ENCODE data around the gene ATP6V0E2. TPM values are rescaled to one million over a fixed set of nuclear protein-coding genes. Genes with fewer than 3 reads are reported as not detected.
A peak's percentile ranks its signal among the peaks of the same experiment; 100 is the strongest.

Gene ATP6V0E2
- total and polyA plus RNA-seq, 5 experiments from 2014 or later, result 81.7 to 253 (median 209) TPM

GRCh38 chr7:149856583-149856982 lies 17.2 kb upstream of the ATP6V0E2 start:
- Mint-ChIP-seq H3K27ac (peak overlapping the region; percentile 36 to 87 (median 68)), H3K4me1 (peaks cover 31 to 65% (median 49%) of the 10 kb centered on the region in 4 donors), H3K36me3 (peaks cover 0 to 36% (median 26%) of the 10 kb centered on the region in 3 donors), H3K9me3 (no peaks in the 10 kb centered on the region), H3K27me3 (no peaks in the 10 kb centered on the region), H3K4me3 (peak overlapping the region; percentile 58 to 85 (median 69))
- POLR2A ChIA-PET, result interaction anchor here (1.1 to 3.9 kb wide), 3 partner anchors 8 to 17 kb away, joined by 3 to 24 read pairs (median 19); no protein-coding TSS in a partner anchor
- DNase-seq (peak in 5 of 10 donors; percentile 32 to 54 (median 39)), ATAC-seq (peak; percentile 81 to 90)

- POLR2A ChIA-PET, result interaction anchor here (6.0 to 13.7 kb wide), 2 partner anchors 11 to 18 kb away, joined by 45 to 241 read pairs; partner anchors contain the start of gene ZNF862
- Mint-ChIP-seq H3K27me3 (no peaks in the 10 kb centered on the region), H3K9me3 (no peaks in the 10 kb centered on the region), H3K27ac (peak overlapping the region in 3 of 10 donors; percentile 22 to 63 (median 24)), H3K4me3 (no peak overlapping the region), H3K36me3 (peaks cover 0 to 27% (median 27%) of the 10 kb centered on the region in 3 donors), H3K4me1 (peaks cover 37 to 85% (median 65%) of the 10 kb centered on the region in 4 donors)
- DNase-seq, result no peak
- ATAC-seq, result no peak
Observed at GRCh38 chr7:149859369-149859768, 14.4 kb upstream of the ATP6V0E2 start.

DNA sequence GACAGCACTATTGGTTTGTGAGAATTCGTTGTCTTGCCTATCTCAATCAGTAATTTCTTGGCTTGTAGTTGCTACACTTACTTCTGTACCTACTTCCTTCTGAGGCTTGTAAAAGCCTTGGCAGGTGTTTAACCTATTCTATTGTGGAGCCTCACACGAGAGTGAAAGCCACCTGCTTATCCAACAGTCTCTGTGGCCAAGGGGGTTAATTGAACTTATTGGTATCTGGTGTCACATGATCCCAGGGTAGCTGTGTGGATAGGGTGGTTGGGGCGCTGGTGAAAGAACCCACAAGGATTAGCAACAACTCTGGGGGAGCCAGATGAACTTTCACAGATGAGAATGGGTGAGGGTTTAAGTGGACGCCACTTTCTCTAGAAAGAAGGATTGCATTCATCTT lies 13.9 kb upstream of the ATP6V0E2 start:
- Mint-ChIP-seq H3K27ac (peak overlapping the region in 3 of 10 donors; percentile 52 to 66 (median 55)), H3K9me3 (no peaks in the 10 kb centered on the region), H3K27me3 (no peaks in the 10 kb centered on the region), H3K4me3 (no peak overlapping the region), H3K36me3 (peaks cover 0 to 25% (median 25%) of the 10 kb centered on the region in 3 donors), H3K4me1 (peaks cover 34 to 85% (median 65%) of the 10 kb centered on the region in 4 donors)
- ATAC-seq (no peak), DNase-seq (no peak)
- POLR2A ChIA-PET, result interaction anchor here (1.3 to 13.7 kb wide), 3 partner anchors 9 to 19 kb away, joined by 3 to 241 read pairs (median 45); partner anchors contain the start of gene ZNF862

GRCh38 chr7:149860821-149861727 lies 12.7 kb upstream of the ATP6V0E2 start:
- peak overlapping the region in 1 of 10 donors; percentile 39 for H3K4me3 Mint-ChIP-seq
- POLR2A ChIA-PET, result interaction anchor here (0.6 to 13.7 kb wide), 4 partner anchors 10 to 86 kb away, joined by 3 to 241 read pairs (median 24); partner anchors contain the start of gene ZNF862
- no peak for ATAC-seq
- H3K27ac Mint-ChIP-seq, result peak overlapping the region in 3 of 10 donors; percentile 71 to 82 (median 80)
- H3K9me3 Mint-ChIP-seq, result no peaks in the 10 kb centered on the region
- no peaks in the 10 kb centered on the region for H3K27me3 Mint-ChIP-seq
- DNase-seq, result no peak
- H3K4me1 Mint-ChIP-seq, result peaks cover 33 to 85% (median 65%) of the 10 kb centered on the region in 4 donors
- H3K36me3 Mint-ChIP-seq, result peaks cover 0 to 28% (median 25%) of the 10 kb centered on the region in 3 donors

DNA sequence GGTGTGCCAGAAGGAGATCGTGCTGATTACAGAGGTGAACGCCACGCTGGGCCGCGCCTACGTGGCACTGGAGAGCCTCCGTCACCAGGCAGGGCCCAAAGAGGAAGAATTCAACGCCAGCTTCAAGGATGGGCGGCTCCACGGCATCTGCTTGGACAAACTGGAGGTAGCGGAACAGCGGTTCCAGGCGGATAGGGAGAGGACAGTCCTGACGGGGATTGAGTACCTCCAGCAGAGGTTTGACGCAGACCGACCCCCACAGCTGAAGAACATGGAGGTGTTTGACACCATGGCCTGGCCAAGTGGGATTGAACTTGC lies 12.1 kb upstream of the ATP6V0E2 start:
- H3K36me3 Mint-ChIP-seq, result peaks cover 0 to 28% (median 25%) of the 10 kb centered on the region in 3 donors
- H3K4me1 Mint-ChIP-seq, result peaks cover 29 to 85% (median 64%) of the 10 kb centered on the region in 4 donors
- DNase-seq (no peak), ATAC-seq (no peak)
- POLR2A ChIA-PET, result interaction anchor here (0.6 to 13.7 kb wide), 6 partner anchors 9 to 620 kb away, joined by 4 to 241 read pairs (median 5); partner anchors contain the start of genes ATP6V0E2 and ZNF862
- no peaks in the 10 kb centered on the region for H3K9me3 Mint-ChIP-seq
- H3K27ac Mint-ChIP-seq, result no peak overlapping the region
- no peaks in the 10 kb centered on the region for H3K27me3 Mint-ChIP-seq
- H3K4me3 Mint-ChIP-seq, result peak overlapping the region in 1 of 10 donors; percentile 39

GRCh38 chr7:149862156-149862555 lies 11.6 kb upstream of the ATP6V0E2 start:
- Mint-ChIP-seq H3K36me3 (peaks cover 0 to 28% (median 25%) of the 10 kb centered on the region in 3 donors), H3K27ac (peak overlapping the region in 6 of 10 donors; percentile 46 to 99 (median 95)), H3K27me3 (no peaks in the 10 kb centered on the region), H3K9me3 (no peaks in the 10 kb centered on the region), H3K4me1 (peaks cover 31 to 85% (median 64%) of the 10 kb centered on the region in 4 donors), H3K4me3 (peak overlapping the region in 2 of 10 donors; percentile 72 to 87)
- POLR2A ChIA-PET, result interaction anchor here (0.6 to 13.7 kb wide), 6 partner anchors 8 to 620 kb away, joined by 4 to 241 read pairs (median 5); partner anchors contain the start of genes ATP6V0E2 and ZNF862
- DNase-seq (no peak), ATAC-seq (no peak)

DNA sequence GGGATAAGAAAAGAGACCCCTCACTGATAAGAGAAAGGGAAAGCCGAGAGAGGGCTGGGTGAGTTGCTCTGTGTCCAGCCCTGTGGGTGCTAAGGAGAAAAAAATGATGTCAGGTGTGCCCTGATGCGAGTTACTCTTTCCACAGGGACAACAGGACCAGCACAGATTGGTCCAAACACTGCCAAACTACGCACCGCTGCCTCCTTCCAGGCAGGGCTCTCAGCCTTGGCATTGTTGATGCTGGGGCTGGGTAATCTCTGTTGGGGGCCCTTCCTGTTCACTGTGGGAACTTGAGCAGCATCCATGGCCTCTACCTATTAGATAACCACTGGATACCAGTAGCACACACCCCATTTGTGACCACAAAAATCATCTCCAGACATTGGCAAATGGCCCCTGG lies 10.3 kb upstream of the ATP6V0E2 start:
- Mint-ChIP-seq H3K4me1 (peaks cover 33 to 87% (median 70%) of the 10 kb centered on the region in 4 donors), H3K9me3 (no peaks in the 10 kb centered on the region), H3K27ac (peak overlapping the region; percentile 78 to 99 (median 97)), H3K27me3 (no peaks in the 10 kb centered on the region), H3K4me3 (peak overlapping the region; percentile 2 to 87 (median 50)), H3K36me3 (peaks cover 0 to 28% (median 25%) of the 10 kb centered on the region in 3 donors)
- POLR2A ChIA-PET, result interaction anchor here (4.4 to 13.7 kb wide), 3 partner anchors 7 to 22 kb away, joined by 24 to 241 read pairs (median 45); partner anchors contain the start of gene ZNF862
- no peak for ATAC-seq
- no peak for DNase-seq

- DNase-seq, result no peak
- POLR2A ChIA-PET, result interaction anchor here (1.8 to 13.7 kb wide), 4 partner anchors 9 to 23 kb away, joined by 8 to 241 read pairs (median 18); partner anchors contain the start of gene ZNF862
- H3K9me3 Mint-ChIP-seq, result no peaks in the 10 kb centered on the region
- H3K36me3 Mint-ChIP-seq, result peaks cover 0 to 28% (median 25%) of the 10 kb centered on the region in 3 donors
- peak overlapping the region; percentile 78 to 99 (median 98) for H3K27ac Mint-ChIP-seq
- no peaks in the 10 kb centered on the region for H3K27me3 Mint-ChIP-seq
- H3K4me3 Mint-ChIP-seq, result peak overlapping the region; percentile 2 to 87 (median 57)
- no peak for ATAC-seq
- H3K4me1 Mint-ChIP-seq, result peaks cover 32 to 91% (median 74%) of the 10 kb centered on the region in 4 donors
Observed at GRCh38 chr7:149864023-149864422, 9.7 kb upstream of the ATP6V0E2 start.

DNA sequence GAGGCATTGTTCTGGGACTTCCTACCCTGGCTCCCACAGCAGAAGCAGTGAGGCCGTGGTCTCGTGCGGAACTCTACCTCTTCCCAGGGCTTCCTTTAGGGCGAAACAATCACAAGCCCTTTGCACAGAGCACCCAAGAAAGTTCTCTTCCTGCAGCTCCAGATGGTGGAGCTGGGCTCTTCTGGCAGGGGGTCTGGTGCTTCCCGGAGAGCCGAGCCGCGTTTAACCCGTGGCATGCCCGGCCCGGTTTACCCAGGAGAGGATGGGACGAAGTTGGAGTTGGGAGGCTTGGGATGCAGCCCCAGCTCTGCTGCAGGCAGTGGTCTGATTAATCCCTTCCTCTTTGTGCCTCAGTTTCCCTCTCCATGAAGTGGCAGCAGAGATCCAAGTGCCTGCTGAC lies 9.0 kb upstream of the ATP6V0E2 start:
- DNase-seq (no peak), ATAC-seq (no peak)
- Mint-ChIP-seq H3K9me3 (no peaks in the 10 kb centered on the region), H3K27me3 (no peaks in the 10 kb centered on the region), H3K27ac (peak overlapping the region; percentile 91 to 99 (median 98)), H3K4me3 (peak overlapping the region in 6 of 10 donors; percentile 76 to 87 (median 80)), H3K36me3 (peaks cover 0 to 27% (median 25%) of the 10 kb centered on the region in 3 donors), H3K4me1 (peaks cover 32 to 96% (median 78%) of the 10 kb centered on the region in 4 donors)
- POLR2A ChIA-PET, result interaction anchor here (1.1 to 13.7 kb wide), 6 partner anchors 10 to 60 kb away, joined by 3 to 241 read pairs (median 12); partner anchors contain the start of genes ATP6V0E2 and ZNF862

GRCh38 chr7:149865437-149865836 lies 8.3 kb upstream of the ATP6V0E2 start:
- Mint-ChIP-seq H3K9me3 (no peaks in the 10 kb centered on the region), H3K27me3 (no peaks in the 10 kb centered on the region), H3K4me1 (peaks cover 37 to 99% (median 82%) of the 10 kb centered on the region in 4 donors), H3K4me3 (peak overlapping the region; percentile 57 to 87 (median 78)), H3K36me3 (peaks cover 0 to 20% (median 20%) of the 10 kb centered on the region in 3 donors), H3K27ac (peak overlapping the region; percentile 91 to 99 (median 98))
- POLR2A ChIA-PET, result interaction anchor here (0.9 to 13.7 kb wide), 7 partner anchors 9 to 61 kb away, joined by 3 to 241 read pairs (median 11); partner anchors contain the start of genes ATP6V0E2 and ZNF862
- DNase-seq (peak; percentile 33 to 84 (median 64)), ATAC-seq (peak; percentile 70 to 81)

DNA sequence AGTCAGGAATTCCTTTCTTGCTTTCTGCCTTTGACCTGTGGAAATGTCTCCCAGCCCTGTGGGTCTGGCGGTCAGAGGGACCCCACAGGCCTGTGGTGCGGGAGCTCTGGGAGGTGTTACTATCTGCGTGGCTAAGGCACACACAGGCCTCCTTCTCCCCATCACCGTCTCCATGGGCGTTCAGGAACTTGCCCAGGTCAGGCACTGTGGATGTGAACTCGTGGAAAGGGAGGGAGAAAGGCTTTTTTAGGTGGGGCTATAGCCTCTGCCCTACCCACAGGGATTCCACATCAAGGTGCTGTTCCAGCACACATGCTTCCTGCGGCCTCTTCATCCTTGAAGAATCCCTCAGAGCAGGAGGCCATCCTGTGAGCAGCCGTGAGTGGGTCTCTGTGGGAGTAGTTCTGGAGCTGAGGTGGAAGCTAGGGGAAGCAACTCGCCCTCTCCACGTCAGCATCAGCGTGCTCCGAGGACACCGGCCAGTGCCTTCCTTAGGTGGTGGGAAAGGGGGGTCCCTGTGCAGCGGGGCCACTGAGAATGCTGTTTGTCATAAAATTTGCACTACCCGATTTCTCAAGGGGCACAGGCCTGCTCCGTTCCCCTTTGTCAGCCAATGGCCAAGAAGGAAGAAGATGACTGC lies 7.5 kb upstream of the ATP6V0E2 start:
- H3K36me3 Mint-ChIP-seq, result peaks cover 0 to 15% (median 13%) of the 10 kb centered on the region in 3 donors
- peak overlapping the region; percentile 42 to 87 (median 78) for H3K4me3 Mint-ChIP-seq
- peak overlapping the region; percentile 91 to 99 (median 98) for H3K27ac Mint-ChIP-seq
- H3K4me1 Mint-ChIP-seq, result peaks cover 43 to 99% (median 89%) of the 10 kb centered on the region in 4 donors
- no peaks in the 10 kb centered on the region for H3K9me3 Mint-ChIP-seq
- H3K27me3 Mint-ChIP-seq, result no peaks in the 10 kb centered on the region
- POLR2A ChIA-PET, result interaction anchor here (1.6 to 13.7 kb wide), 5 partner anchors 8 to 25 kb away, joined by 8 to 241 read pairs (median 14); partner anchors contain the start of genes ATP6V0E2 and ZNF862
- no peak for ATAC-seq
- no peak for DNase-seq
